Hepatocyte (in vitro differentiated cells): ENCODE measurements around the gene EML6. TPM values are rescaled to one million over a fixed set of nuclear protein-coding genes. Genes with fewer than 3 reads are reported as not detected.

Experiments
- DNase-seq: peaks from one replicate; pipeline ENCODE4 v3.0.0-alpha.2; 2016; ENCODE audit warnings: low spot score
- H2AFZ ChIP-seq: fragments of 200-600 bp; sonication (generic); 2 replicates; pipeline ENCODE4 v1.6.0; 2016; ENCODE audit warnings: antibody characterized with exemption, mild to moderate bottlenecking
- H3K27ac ChIP-seq: fragments of 200-600 bp; sonication (generic); 2 replicates; pipeline ENCODE4 v1.5.1; 2016; ENCODE audit warnings: mild to moderate bottlenecking
- H3K27me3 ChIP-seq: fragments of 200-600 bp; sonication (generic); 2 replicates; pipeline ENCODE4 v1.6.1; 2016
- H3K36me3 ChIP-seq: fragments of 200-600 bp; sonication (generic); replicated peaks from 2 replicates; pipeline ENCODE4 v1.5.1; 2016; ENCODE audit warnings: low read depth; ENCODE audit not compliant: insufficient read depth
- H3K4me1 ChIP-seq: fragments of 200-600 bp; sonication (generic); 2 replicates; pipeline ENCODE4 v1.5.1; 2016; ENCODE audit warnings: mild to moderate bottlenecking, moderate library complexity; ENCODE audit not compliant: insufficient read depth
- H3K4me2 ChIP-seq: fragments of 200-600 bp; sonication (generic); 2 replicates; pipeline ENCODE4 v1.6.0; 2016
- H3K4me3 ChIP-seq: fragments of 200-600 bp; sonication (generic); 2 replicates; pipeline ENCODE4 v1.5.1; 2016; ENCODE audit warnings: mild to moderate bottlenecking
- H3K79me2 ChIP-seq: fragments of 200-600 bp; sonication (generic); 2 replicates; pipeline ENCODE4 v1.6.0; 2017; ENCODE audit warnings: mild to moderate bottlenecking
- H3K9me2 ChIP-seq: fragments of 200-600 bp; sonication (generic); replicated peaks from 2 replicates; pipeline ENCODE4 v1.6.0; 2017; ENCODE audit warnings: mild to moderate bottlenecking; ENCODE audit not compliant: insufficient read depth
- H3K9me3 ChIP-seq: fragments of 200-600 bp; sonication (generic); 2 replicates; pipeline ENCODE4 v1.5.1; 2016; ENCODE audit warnings: low read depth, mild to moderate bottlenecking
- H4K20me1 ChIP-seq: fragments of 200-600 bp; sonication (generic); 2 replicates; pipeline ENCODE4 v1.6.0; 2016; ENCODE audit warnings: mild to moderate bottlenecking; ENCODE audit not compliant: insufficient read depth, poor library complexity, severe bottlenecking
- CTCF ChIP-seq: fragments of 200-600 bp; sonication (generic); IDR thresholded peaks from 2 replicates; pipeline ENCODE4 v1.5.1; 2016; ENCODE audit warnings: antibody characterized with exemption, mild to moderate bottlenecking; ENCODE audit not compliant: poor library complexity
- EZH2 ChIP-seq: fragments of 200-600 bp; sonication (generic); IDR thresholded peaks from 2 replicates; pipeline ENCODE4 v1.6.1; 2016; ENCODE audit warnings: antibody characterized with exemption, mild to moderate bottlenecking, borderline replicate concordance
- EZH2phosphoT487 ChIP-seq: fragments of 200-600 bp; sonication (generic); IDR thresholded peaks from one replicate; pipeline ENCODE4 v1.6.1; 2018; ENCODE audit warnings: antibody characterized with exemption, mild to moderate bottlenecking, low read depth, moderate library complexity; ENCODE audit not compliant: unreplicated experiment, severe bottlenecking
- whole genome bisulfite sequencing: methylation state at CpG from one replicate; pipeline ENCODE4 v1.1.6; 2016; ENCODE audit warnings: low lambda C conversion rate; ENCODE audit errors: missing lambda C conversion rate; 5-methylcytosine and 5-hydroxymethylcytosine counted together
- polyA plus RNA-seq: library from polyadenylated mRNA; unstranded; fragments of >200 nt; fragmentation: Nextera tagmentation; extraction: Ambion mirVana; gene quantifications from 2 replicates; pipeline ENCODE4 v1.2.1, GENCODE V29; 2016
- total RNA-seq: library from RNA; depleted of rRNA; stranded (reverse); fragments of >200 nt; gene quantifications from 2 replicates; pipeline ENCODE4 v1.2.3, GENCODE V29; 2014

The EML6 gene
- total and polyA plus RNA-seq, 2 experiments from 2014 or later: 1.9 to 4.0 TPM

DNA sequence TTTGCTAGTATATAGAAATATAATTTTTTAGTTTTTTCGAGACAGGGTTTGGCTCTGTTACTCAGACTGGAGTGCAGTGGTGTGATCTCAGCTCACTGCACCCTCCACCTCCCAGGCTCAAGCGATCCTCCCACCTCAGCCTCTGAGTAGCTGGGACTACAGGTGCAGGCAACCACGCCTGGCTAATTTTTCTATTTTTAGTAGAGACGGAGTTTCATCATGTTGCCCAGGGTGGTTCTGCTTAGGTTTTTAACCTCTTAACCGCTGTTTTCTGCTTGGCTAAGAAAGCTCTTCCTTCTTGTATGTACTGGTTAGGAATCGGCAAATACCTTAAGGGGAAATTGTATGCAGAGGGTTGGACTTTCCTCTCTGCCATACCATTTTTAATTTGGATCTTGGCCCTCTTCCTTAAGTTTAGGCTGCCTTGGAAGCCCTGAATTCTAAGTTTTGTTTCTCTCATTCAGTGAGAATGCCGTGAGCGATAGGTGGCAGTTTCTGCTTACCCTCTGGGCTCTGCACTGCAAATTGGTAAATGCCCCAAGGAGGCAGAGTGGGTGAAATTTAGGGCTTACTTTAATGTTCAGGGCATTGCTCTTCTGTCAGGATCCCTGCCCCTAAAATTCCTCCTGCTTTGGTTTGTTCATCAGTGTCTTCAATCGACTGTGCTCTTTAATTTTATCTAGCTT is 32.3 kb downstream of the EML6 start:
- H4K20me1 ChIP-seq: no peaks in the 10 kb centered on the region
- H3K9me3 ChIP-seq: no peaks in the 10 kb centered on the region
- H2AFZ ChIP-seq: no peak overlapping the region
- H3K36me3 ChIP-seq: no peaks in the 10 kb centered on the region
- H3K4me2 ChIP-seq: no peak overlapping the region
- H3K79me2 ChIP-seq: no peaks in the 10 kb centered on the region
- no peaks in the 10 kb centered on the region for H3K9me2 ChIP-seq
- WGBS: 72% methylated on average over 9 of the region's 9 CpGs
- H3K27ac ChIP-seq: no peak overlapping the region
- H3K4me3 ChIP-seq: no peak overlapping the region
- TF ChIP-seq CTCF (no peak), EZH2 (no peak), EZH2phosphoT487 (no peak)
- no peak for DNase-seq
- no peaks in the 10 kb centered on the region for H3K27me3 ChIP-seq
- H3K4me1 ChIP-seq: no peaks in the 10 kb centered on the region

DNA sequence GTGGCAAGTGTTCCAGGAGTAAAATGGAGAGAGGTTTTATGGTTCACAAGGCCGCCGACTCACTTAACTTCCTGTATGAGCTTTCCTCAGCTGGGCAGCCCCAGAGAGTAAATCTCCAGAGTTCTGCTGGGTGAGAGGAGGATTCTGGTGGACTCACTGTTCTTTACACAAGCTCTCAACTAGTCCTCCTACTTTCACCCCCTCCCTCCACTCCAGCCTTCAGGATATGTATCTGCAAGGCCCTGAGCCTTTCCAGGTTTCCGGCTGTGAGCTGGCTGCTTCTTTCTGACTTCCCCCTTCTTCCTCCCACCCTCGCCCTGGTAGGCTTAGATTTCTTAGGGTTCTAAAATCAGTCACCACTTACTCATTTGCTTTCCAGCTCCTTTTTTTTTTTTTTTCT is 34.0 kb downstream of the EML6 start:
- no peaks in the 10 kb centered on the region for H3K9me2 ChIP-seq
- no peaks in the 10 kb centered on the region for H3K9me3 ChIP-seq
- peak overlapping the region; percentile 45 for H2AFZ ChIP-seq
- no peaks in the 10 kb centered on the region for H3K36me3 ChIP-seq
- H3K27ac ChIP-seq: no peak overlapping the region
- 83% methylated on average over 4 of the region's 4 CpGs for WGBS
- no peaks in the 10 kb centered on the region for H3K27me3 ChIP-seq
- H4K20me1 ChIP-seq: no peaks in the 10 kb centered on the region
- H3K4me1 ChIP-seq: no peaks in the 10 kb centered on the region
- TF ChIP-seq EZH2phosphoT487 (no peak), CTCF (no peak), EZH2 (no peak)
- no peak overlapping the region for H3K4me3 ChIP-seq
- DNase-seq: peak; percentile 34
- peak overlapping the region; percentile 32 for H3K4me2 ChIP-seq
- no peaks in the 10 kb centered on the region for H3K79me2 ChIP-seq

- no peak for DNase-seq
- no peak overlapping the region for H3K4me3 ChIP-seq
- 89% methylated on average over 1 of the region's 1 CpG for WGBS
- H3K4me1 ChIP-seq: no peaks in the 10 kb centered on the region
- H2AFZ ChIP-seq: no peak overlapping the region
- no peak overlapping the region for H3K4me2 ChIP-seq
- TF ChIP-seq EZH2phosphoT487: no peak
- TF ChIP-seq EZH2: no peak
- no peak for TF ChIP-seq CTCF
- H3K27me3 ChIP-seq: no peaks in the 10 kb centered on the region
- no peaks in the 10 kb centered on the region for H4K20me1 ChIP-seq
- no peaks in the 10 kb centered on the region for H3K79me2 ChIP-seq
- no peaks in the 10 kb centered on the region for H3K9me3 ChIP-seq
- H3K36me3 ChIP-seq: no peaks in the 10 kb centered on the region
- H3K27ac ChIP-seq: no peak overlapping the region
- H3K9me2 ChIP-seq: no peaks in the 10 kb centered on the region
Observed at GRCh38 chr2:54758951-54759350, 35.5 kb downstream of the EML6 start.
